ENCODE data around the gene HS3ST2.

DNA sequence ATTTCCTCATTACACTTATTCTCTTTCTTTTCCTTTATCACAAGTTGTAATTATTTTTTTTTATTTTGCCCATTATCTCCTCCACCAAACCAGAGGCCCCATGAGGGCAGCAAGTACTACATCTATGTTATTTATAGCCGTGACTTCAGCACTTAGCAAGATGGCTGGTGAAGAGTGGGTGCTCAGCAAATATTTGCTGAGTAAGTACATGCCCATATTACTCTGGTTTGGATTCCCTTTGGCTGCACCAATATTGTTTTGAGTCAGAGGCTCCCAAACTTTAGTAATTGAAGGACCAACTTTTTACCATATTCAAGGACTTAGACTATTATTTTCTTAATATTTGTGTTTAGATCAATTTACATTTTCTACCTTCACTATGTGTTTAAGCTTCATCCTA lies 83.2 kb downstream of the HS3ST2 start:
- no peak for TF ChIP-seq POLR2A (IDR thresholded peaks at IDR 0.05)
- TF ChIP-seq POLR2AphosphoS5 (IDR thresholded peaks at IDR 0.05; ENCODE audit: insufficient read depth in 1 of 2, low read depth in 1 of 2), result no peak

Measured in vagina (tissue), 2 donors.